OCI-LY7 (cell line): Measurements from ENCODE around the gene TGFBR3. TPM values are rescaled to one million over a fixed set of nuclear protein-coding genes. Genes with fewer than 3 reads are reported as not detected.

Experiments
- BruUV-seq: library from RNA; stranded (reverse); fragments of 400-500 nt; replicated peaks from 2 replicates; lab custom pipeline; 2021; lab: Mats Ljungman, UMichigan
- CTCF ChIA-PET: fragments of 300-600 bp; sonication (Branson Sonifier 250); formaldehyde crosslinking; loops from one replicate; lab custom pipeline; 2022; ENCODE audit warnings: antibody characterized with exemption; ENCODE audit not compliant: unreplicated experiment; lab: Charles Lee
- POLR2A ChIA-PET: fragments of 300-600 bp; sonication (Branson Sonifier 250); formaldehyde crosslinking; loops from one replicate; lab custom pipeline; 2022; ENCODE audit warnings: antibody characterized with exemption; lab: Charles Lee
- DNase-seq: peaks from one replicate; pipeline ENCODE4 v3.0.0-alpha.2; 2015; ENCODE audit warnings: low spot score
- H2AFZ ChIP-seq: fragments of 200-600 bp; sonication (generic), shearing (Covaris generic); 2 replicates; pipeline ENCODE4 v1.6.1; 2014; ENCODE audit warnings: mild to moderate bottlenecking, antibody characterized with exemption, low read length, moderate library complexity
- H3K27ac ChIP-seq: fragments of 200-600 bp; sonication (generic); 2 replicates; pipeline ENCODE4 v1.5.1; 2014; ENCODE audit warnings: mixed run types, low read depth, mild to moderate bottlenecking, moderate library complexity, low read length, inconsistent platforms; ENCODE audit not compliant: poor library complexity, severe bottlenecking
- H3K36me3 ChIP-seq: fragments of 200-600 bp; sonication (generic); 2 replicates; pipeline ENCODE4 v1.6.1; 2014; ENCODE audit warnings: mild to moderate bottlenecking, antibody characterized with exemption, low read length, moderate library complexity, mixed read lengths; ENCODE audit not compliant: insufficient read depth
- H3K4me1 ChIP-seq: fragments of 200-600 bp; sonication (generic); 2 replicates; pipeline ENCODE4 v1.5.1; 2014; ENCODE audit warnings: mild to moderate bottlenecking, low read length; ENCODE audit not compliant: insufficient read depth, poor library complexity, severe bottlenecking
- H3K4me2 ChIP-seq: fragments of 200-600 bp; sonication (generic); 2 replicates; pipeline ENCODE4 v1.6.1; 2014; ENCODE audit warnings: mild to moderate bottlenecking, low read length
- H3K4me3 ChIP-seq: fragments of 200-600 bp; sonication (generic); 2 replicates; pipeline ENCODE4 v1.5.1; 2014; ENCODE audit warnings: mild to moderate bottlenecking, low read depth, low read length; ENCODE audit not compliant: poor library complexity, severe bottlenecking
- H3K79me2 ChIP-seq: fragments of 200-600 bp; sonication (generic); 2 replicates; pipeline ENCODE4 v1.6.1; 2016; ENCODE audit warnings: low read depth, mild to moderate bottlenecking, low read length, moderate library complexity, mixed read lengths; ENCODE audit not compliant: insufficient read depth
- H3K9me2 ChIP-seq: fragments of 200-600 bp; sonication (generic); 2 replicates; pipeline ENCODE4 v1.6.1; 2016; ENCODE audit warnings: mild to moderate bottlenecking, low read length, mixed read lengths; ENCODE audit not compliant: insufficient read depth
- H3K9me3 ChIP-seq: fragments of 200-600 bp; sonication (generic); 2 replicates; pipeline ENCODE4 v1.6.1; 2014; ENCODE audit warnings: mild to moderate bottlenecking, mixed run types, low read length, mixed read lengths
- H4K20me1 ChIP-seq: fragments of 200-600 bp; sonication (generic); 2 replicates; pipeline ENCODE4 v1.6.1; 2014; ENCODE audit warnings: mild to moderate bottlenecking, antibody characterized with exemption, low read length, moderate library complexity, mixed read lengths; ENCODE audit not compliant: insufficient read depth
- CTCF ChIP-seq: fragments of 200-600 bp; sonication (generic); conservative IDR thresholded peaks from 2 replicates; pipeline ENCODE4 v1.5.1; 2014; ENCODE audit warnings: mild to moderate bottlenecking, antibody characterized with exemption, low read length, moderate library complexity, mixed read lengths
- EZH2phosphoT487 ChIP-seq: fragments of 200-600 bp; sonication (generic); IDR thresholded peaks from 2 replicates; pipeline ENCODE4 v1.6.1; 2018; ENCODE audit warnings: low read depth, borderline replicate concordance, mild to moderate bottlenecking, mixed run types, antibody characterized with exemption, low read length, moderate library complexity, mixed read lengths
- intact Hi-C: fragments of 100-400 bp; cut with micrococcal nuclease; formaldehyde crosslinking; loops from one replicate; pipeline ENCODE4 v1.10.0; 2022; ENCODE audit not compliant: unreplicated experiment
- total RNA-seq, 2 experiments: library from RNA; depleted of rRNA in 1 of 2; stranded (reverse); fragments of >200 nt in 1 of 2; shearing (Covaris generic) in 1 of 2; gene quantifications; 2 replicates each; pipeline ENCODE4 v1.2.3, GENCODE V29; 2014 to 2022

TGFBR3 gene
- total RNA-seq, 2 experiments from 2014 or later: not detected

- intact Hi-C loops: no loop called here
- Histone ChIP-seq H3K9me3 (no peaks in the 10 kb centered on the region), H3K79me2 (no peaks in the 10 kb centered on the region), H3K4me2 (no peak overlapping the region), H3K36me3 (no peaks in the 10 kb centered on the region), H3K4me1 (no peaks in the 10 kb centered on the region), H3K27ac (no peak overlapping the region), H3K9me2 (no peaks in the 10 kb centered on the region), H3K4me3 (no peak overlapping the region), H2AFZ (no peak overlapping the region), H4K20me1 (no peaks in the 10 kb centered on the region)
- no peak for TF ChIP-seq CTCF
- TF ChIP-seq EZH2phosphoT487: no peak
- POLR2A ChIA-PET: interaction anchor here (1.3 kb wide), 1 partner anchor 9 kb away, joined by 4 read pairs; no protein-coding TSS in a partner anchor
- CTCF ChIA-PET: no interaction called here
- DNase-seq: no peak
- BruUV-seq: no TSS peak
These were observed 39.3 kb downstream of the TGFBR3 start for GRCh38 chr1:91846639-91847013.

GRCh38 chr1:91846007-91846638 is 39.8 kb downstream of the TGFBR3 start:
- DNase-seq: no peak
- Histone ChIP-seq H4K20me1 (no peaks in the 10 kb centered on the region), H3K36me3 (no peaks in the 10 kb centered on the region), H3K9me2 (no peaks in the 10 kb centered on the region), H3K4me1 (no peaks in the 10 kb centered on the region), H3K27ac (no peak overlapping the region), H3K4me3 (no peak overlapping the region), H3K9me3 (no peaks in the 10 kb centered on the region), H3K4me2 (no peak overlapping the region), H2AFZ (no peak overlapping the region), H3K79me2 (no peaks in the 10 kb centered on the region)
- no TSS peak for BruUV-seq
- POLR2A ChIA-PET: interaction anchor here (0.5 to 1.3 kb wide), 2 partner anchors 10 to 159 kb away, joined by 3 to 4 read pairs; no protein-coding TSS in a partner anchor
- no peak for TF ChIP-seq EZH2phosphoT487
- no peak for TF ChIP-seq CTCF
- intact Hi-C loops: no loop called here
- CTCF ChIA-PET: no interaction called here

GRCh38 chr1:91844862-91845528 is 41.0 kb downstream of the TGFBR3 start:
- H4K20me1 ChIP-seq: no peaks in the 10 kb centered on the region
- no peaks in the 10 kb centered on the region for H3K9me2 ChIP-seq
- intact Hi-C loops: no loop called here
- POLR2A ChIA-PET: interaction anchor here (0.6 to 1.3 kb wide), 2 partner anchors 11 to 48 kb away, joined by 3 to 4 read pairs; no protein-coding TSS in a partner anchor
- H3K4me2 ChIP-seq: no peak overlapping the region
- no peaks in the 10 kb centered on the region for H3K79me2 ChIP-seq
- CTCF ChIA-PET: interaction anchor here (1.0 kb wide), 1 partner anchor 54 kb away, joined by 3 read pairs; no protein-coding TSS in a partner anchor
- BruUV-seq: no TSS peak
- no peaks in the 10 kb centered on the region for H3K36me3 ChIP-seq
- no peak overlapping the region for H3K4me3 ChIP-seq
- H3K9me3 ChIP-seq: no peaks in the 10 kb centered on the region
- H2AFZ ChIP-seq: no peak overlapping the region
- TF ChIP-seq CTCF: no peak
- TF ChIP-seq EZH2phosphoT487: no peak
- no peak for DNase-seq
- H3K27ac ChIP-seq: no peak overlapping the region
- no peaks in the 10 kb centered on the region for H3K4me1 ChIP-seq
